Stimulated activated CD4-positive, alpha-beta T cell treated with anti-CD3 and anti-CD28 coated beads, Interleukin-1b, Interleukin-23, amount 100 ng/mL, for 24 hours (primary cell): Measurements from ENCODE around the gene LAMTOR1.

ENCODE experiments used
- DNase-seq, 4 experiments: peaks; one replicate each; pipeline ENCODE4 v3.0.0-alpha.2; 2020; ENCODE audit warnings: low read depth in 4 of 4, low spot score in 1 of 4

Gene LAMTOR1

GRCh38 chr11:72120930-72121329 lies 17.8 kb upstream of the LAMTOR1 start:
- DNase-seq = no peak

- DNase-seq = no peak
These were observed 16.1 kb upstream of the LAMTOR1 start for GRCh38 chr11:72119198-72119597.

GRCh38 chr11:72116019-72116755 lies 13.1 kb upstream of the LAMTOR1 start:
- no peak for DNase-seq

- no peak for DNase-seq
These were observed 11.5 kb upstream of the LAMTOR1 start for GRCh38 chr11:72114570-72114969.

GRCh38 chr11:72112978-72113808 lies 10.1 kb upstream of the LAMTOR1 start:
- no peak for DNase-seq

- peak; percentile 97 to 100 (median 99) for DNase-seq
These were observed 9.3 kb upstream of the LAMTOR1 start, which contains the start of gene ANAPC15 for GRCh38 chr11:72112143-72112977. ANAPC15 (minus strand) TSS chr11:72112695; CDS start chr11:72111276, 1,419 bp downstream.

GRCh38 chr11:72111300-72112142 lies 8.4 kb upstream of the LAMTOR1 start:
- DNase-seq = no peak

GRCh38 chr11:72105888-72106287 lies 2.8 kb upstream of the LAMTOR1 start, which contains the start of gene TOMT:
TOMT (plus strand) TSS chr11:72105924; CDS start chr11:72105952, 28 bp downstream.
- no peak for DNase-seq

GRCh38 chr11:72103754-72104167 lies 664 bp upstream of the LAMTOR1 start:
- DNase-seq = no peak

GRCh38 chr11:72102631-72102945 lies 509 bp downstream of the LAMTOR1 start:
- no peak for DNase-seq

GRCh38 chr11:72102162-72102561 lies 935 bp downstream of the LAMTOR1 start:
- DNase-seq = no peak

- no peak for DNase-seq
These were observed 2.6 kb downstream of the LAMTOR1 start for GRCh38 chr11:72100462-72100861.

GRCh38 chr11:72100009-72100408 lies 3.1 kb downstream of the LAMTOR1 start:
- DNase-seq = no peak

- no peak for DNase-seq
These were observed 4.4 kb downstream of the LAMTOR1 start for GRCh38 chr11:72098741-72099140.

- peak in 3 of 4 experiments; percentile 28 to 41 (median 29) for DNase-seq
These were observed 11.8 kb downstream of the LAMTOR1 start for GRCh38 chr11:72091292-72091691.

GRCh38 chr11:72088076-72088808 lies 14.9 kb downstream of the LAMTOR1 start:
- no peak for DNase-seq

- no peak for DNase-seq
These were observed 17.3 kb downstream of the LAMTOR1 start for GRCh38 chr11:72085621-72086351.

GRCh38 chr11:72084965-72085364 lies 18.1 kb downstream of the LAMTOR1 start:
- no peak for DNase-seq

GRCh38 chr11:72084076-72084475 lies 19.0 kb downstream of the LAMTOR1 start:
- DNase-seq = no peak
